HEK293T (cell line): ENCODE measurements around the gene SPP1.

Source experiments
- ARNT ChIP-seq: fragments of 450-650 bp; IDR thresholded peaks from 2 replicates; pipeline ENCODE4 v1.6.1; 2017; ENCODE audit warnings: mild to moderate bottlenecking
- BHLHE40 ChIP-seq: fragments of 450-650 bp; IDR thresholded peaks from 2 replicates; pipeline ENCODE4 v1.6.1; 2016; ENCODE audit warnings: mild to moderate bottlenecking, moderate library complexity, borderline replicate concordance
- ELF4 ChIP-seq: fragments of 450-650 bp; IDR thresholded peaks from 2 replicates; pipeline ENCODE4 v1.6.1; 2017; ENCODE audit warnings: antibody characterized with exemption
- FOXA1 ChIP-seq: fragments of 450-650 bp; IDR thresholded peaks from 2 replicates; pipeline ENCODE4 v1.6.1; 2016; ENCODE audit warnings: mild to moderate bottlenecking
- FOXK2 ChIP-seq: fragments of 450-650 bp; IDR thresholded peaks from 2 replicates; pipeline ENCODE4 v1.6.1; 2016; ENCODE audit warnings: mild to moderate bottlenecking
- LEF1 ChIP-seq: fragments of 450-650 bp; IDR thresholded peaks from 2 replicates; pipeline ENCODE4 v1.6.1; 2017; ENCODE audit warnings: mild to moderate bottlenecking, borderline replicate concordance
- NFRKB ChIP-seq: fragments of 450-650 bp; IDR thresholded peaks from 2 replicates; pipeline ENCODE4 v1.6.1; 2016; ENCODE audit warnings: mild to moderate bottlenecking, moderate library complexity
- SP1 ChIP-seq: fragments of 450-650 bp; IDR thresholded peaks from 2 replicates; pipeline ENCODE4 v1.6.1; 2017
- TARDBP ChIP-seq: fragments of 450-650 bp; IDR thresholded peaks from 2 replicates; pipeline ENCODE4 v1.6.1; 2016
- ZNF384 ChIP-seq: fragments of 450-650 bp; IDR thresholded peaks from 2 replicates; pipeline ENCODE4 v1.6.1; 2016

DNA sequence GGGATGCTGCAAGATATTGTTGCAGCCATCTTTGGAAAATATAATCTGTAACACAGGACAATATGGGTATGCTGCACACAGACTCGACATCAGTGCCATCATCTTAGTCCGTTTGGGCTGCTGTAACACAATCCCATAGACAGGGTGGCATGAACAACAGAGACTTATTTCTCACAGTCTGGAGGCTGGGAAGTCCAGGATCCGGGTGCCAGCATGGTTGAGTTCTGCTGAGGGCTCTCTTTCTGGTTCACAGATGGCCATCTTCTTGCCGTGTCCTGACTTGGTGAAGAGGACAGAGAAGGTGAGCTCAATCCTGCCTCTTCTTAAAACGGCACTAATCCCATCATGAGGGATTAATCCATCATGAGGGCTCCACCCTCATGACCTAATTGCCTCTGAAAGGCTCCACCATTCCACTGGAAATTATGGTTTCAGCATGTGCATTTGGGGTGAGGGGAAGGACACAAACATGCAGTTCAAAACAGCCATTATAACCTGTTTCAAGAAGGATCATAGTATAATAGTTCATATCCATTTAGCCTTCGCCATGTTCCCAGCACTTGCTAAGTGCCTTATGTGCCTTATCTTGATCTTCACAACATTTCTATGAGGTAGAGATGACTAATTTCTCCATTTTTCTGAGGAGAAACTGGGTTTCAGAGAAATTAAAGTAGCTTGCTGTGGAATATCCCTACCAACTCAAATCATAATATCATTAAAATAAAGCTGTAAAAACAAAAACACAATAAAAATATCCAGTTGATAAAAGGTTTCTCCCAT lies 27.9 kb upstream of the SPP1 start:
- TF ChIP-seq FOXA1 (no peak), ZNF384 (no peak), TARDBP (no peak), ELF4 (no peak), ARNT (no peak), LEF1 (no peak), BHLHE40 (no peak), NFRKB (no peak), FOXK2 (no peak), SP1 (no peak)
